NCI-H460 (cell line): ENCODE results near the gene CTSH. TPM values are rescaled to one million over a fixed set of nuclear protein-coding genes. Genes with fewer than 3 reads are reported as not detected.
"Not testable (repeated sequence)": the region's sequence is repeated elsewhere in the genome, so short reads cannot be mapped to it uniquely, and the experiment has no call there.

ENCODE experiments used
- DNase-seq: peaks from one replicate; pipeline ENCODE4 v3.0.0-alpha.2; 2016; ENCODE audit warnings: low read depth; ENCODE audit errors: extremely low read depth
- total RNA-seq: library from RNA; depleted of rRNA; stranded (reverse); fragments of >200 nt; shearing (Covaris generic); gene quantifications from 2 replicates; pipeline ENCODE4 v1.2.3, GENCODE V29; 2014

Gene CTSH
- total RNA-seq, 1 experiment from 2014 or later = 2.5 TPM

DNA sequence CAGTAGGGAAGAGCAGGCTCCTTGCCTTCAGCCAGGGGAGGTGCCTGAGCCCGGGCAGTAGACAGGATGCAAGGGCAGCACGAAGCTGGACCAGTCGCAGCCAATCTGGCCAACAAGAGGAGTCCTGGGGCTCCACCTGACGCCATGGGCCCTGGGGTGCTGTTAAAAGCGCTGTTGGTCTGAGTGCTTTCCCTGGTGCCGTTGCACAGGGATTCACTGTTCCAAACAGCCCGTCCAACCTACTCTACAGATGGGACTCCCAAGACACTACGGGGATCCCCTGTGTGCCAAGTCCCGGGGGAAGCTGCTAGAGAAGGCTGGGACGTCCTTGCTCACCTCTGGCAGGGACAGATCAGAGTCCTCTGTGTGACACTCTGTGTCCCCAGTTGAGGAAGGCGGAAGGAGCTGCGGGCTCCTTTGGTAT lies 632 bp downstream of the CTSH start:
- no peak for DNase-seq

DNA sequence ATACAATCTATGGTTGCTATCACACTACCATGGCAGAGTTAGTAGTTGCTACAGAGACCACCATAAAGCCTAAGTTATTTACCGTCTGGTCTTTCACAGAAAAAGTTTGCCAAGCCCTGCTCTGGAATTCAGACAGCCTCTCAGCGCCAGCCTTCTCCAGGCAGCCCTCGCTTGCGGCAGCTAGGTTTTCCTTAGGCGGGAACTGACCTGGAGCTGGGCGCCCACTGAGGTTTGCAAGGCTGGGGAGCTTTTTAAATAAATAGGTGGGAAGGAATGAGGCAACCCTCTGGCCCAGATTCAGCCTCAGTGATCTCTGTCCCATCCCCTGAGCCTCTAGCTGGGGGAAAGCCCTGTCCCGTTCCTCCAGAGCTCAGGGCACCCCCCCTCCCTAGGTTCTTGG lies 1.2 kb downstream of the CTSH start:
- DNase-seq = no peak

DNA sequence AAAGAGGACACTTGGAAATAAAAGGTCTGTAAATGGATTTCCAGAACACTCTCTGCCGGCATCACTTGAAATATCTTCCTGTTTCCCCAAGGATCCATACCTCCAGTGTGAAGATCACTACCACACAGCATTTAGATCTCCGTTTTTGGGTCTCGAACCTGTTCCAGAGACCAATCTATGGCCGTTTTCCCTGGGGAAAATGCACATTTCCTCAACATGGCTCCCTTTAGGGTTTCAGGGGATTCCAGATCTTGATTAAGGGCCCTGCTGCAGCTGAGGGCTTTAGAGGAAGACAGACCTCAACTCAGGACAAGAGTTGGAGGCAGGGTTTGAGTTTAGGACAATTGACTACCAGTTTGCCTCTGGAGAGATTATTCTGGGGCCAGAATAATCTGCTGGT lies 2.1 kb downstream of the CTSH start:
- DNase-seq = no peak

DNA sequence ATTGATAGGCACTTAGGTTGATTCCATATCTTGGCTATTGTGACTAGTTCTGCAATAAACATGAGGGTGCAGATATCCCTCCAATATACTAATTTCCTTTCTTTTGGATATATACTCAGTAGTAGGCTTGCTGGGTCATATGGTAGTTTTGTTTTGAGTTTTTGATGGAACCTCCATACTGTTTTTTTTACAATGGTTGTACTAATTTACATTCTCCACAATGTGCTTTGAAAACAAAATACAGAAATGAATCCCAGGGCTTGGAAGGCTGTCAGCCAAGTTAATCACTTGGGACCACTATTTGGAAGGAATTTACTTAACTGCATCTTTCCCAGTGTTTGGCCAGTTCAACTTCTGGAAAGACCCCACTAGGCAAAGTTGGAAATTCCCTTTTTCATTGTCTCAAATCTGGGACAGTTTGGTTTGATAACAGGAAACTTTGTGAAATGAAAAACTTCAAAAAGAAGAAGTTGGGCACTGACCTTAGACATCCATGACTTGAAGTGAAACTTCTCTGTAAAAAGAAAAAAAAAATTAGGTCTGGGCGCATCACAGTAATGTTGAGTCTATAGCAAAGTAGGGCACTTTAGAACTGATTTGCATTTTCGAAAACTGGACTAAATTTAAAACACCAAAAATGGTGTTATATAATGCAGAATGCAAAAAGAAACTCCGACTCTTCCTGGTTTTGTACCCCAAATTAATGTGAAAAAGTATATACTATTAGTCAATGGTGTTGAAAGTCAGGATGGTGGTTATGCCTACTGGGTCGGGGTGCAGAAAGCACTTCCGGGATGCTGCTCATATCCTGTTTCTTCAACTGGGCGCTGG lies 6.0 kb downstream of the CTSH start:
- DNase-seq = no peak

DNA sequence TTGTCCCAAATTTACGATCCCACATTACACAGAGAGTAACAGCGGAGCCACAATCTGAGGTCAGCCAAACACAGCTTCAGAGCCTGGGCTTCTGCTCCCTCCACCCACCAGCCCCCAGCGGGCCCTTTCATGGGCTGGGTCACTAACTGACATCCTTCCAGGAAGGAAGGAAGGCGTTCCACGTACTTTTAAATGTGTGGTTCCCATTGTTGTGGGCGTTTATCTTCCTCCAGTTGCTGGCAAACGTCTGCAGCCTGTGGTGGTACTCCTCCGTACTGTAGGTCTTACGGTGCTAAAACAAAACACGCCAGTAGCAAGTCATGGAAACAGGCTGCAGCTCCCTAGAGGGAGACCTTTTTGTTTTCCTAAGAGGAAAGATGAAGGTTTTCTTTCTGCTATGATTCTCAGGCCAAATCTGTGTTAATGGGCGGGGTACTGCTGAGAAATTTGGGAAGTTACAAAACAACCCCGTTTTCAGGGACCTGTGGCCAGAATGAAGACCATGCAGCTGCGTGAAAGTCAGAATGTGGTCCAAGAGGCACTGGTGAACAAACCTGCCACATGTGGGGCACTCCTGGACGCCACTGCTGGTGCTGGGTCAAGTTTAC lies 7.6 kb downstream of the CTSH start:
- DNase-seq = no peak

- DNase-seq = no peak
These were observed 10.2 kb downstream of the CTSH start for GRCh38 chr15:78934655-78935023.

- no peak for DNase-seq
These were observed 10.8 kb downstream of the CTSH start for GRCh38 chr15:78933823-78934654.

- DNase-seq = no peak
These were observed 11.5 kb downstream of the CTSH start for GRCh38 chr15:78933187-78933822.

DNA sequence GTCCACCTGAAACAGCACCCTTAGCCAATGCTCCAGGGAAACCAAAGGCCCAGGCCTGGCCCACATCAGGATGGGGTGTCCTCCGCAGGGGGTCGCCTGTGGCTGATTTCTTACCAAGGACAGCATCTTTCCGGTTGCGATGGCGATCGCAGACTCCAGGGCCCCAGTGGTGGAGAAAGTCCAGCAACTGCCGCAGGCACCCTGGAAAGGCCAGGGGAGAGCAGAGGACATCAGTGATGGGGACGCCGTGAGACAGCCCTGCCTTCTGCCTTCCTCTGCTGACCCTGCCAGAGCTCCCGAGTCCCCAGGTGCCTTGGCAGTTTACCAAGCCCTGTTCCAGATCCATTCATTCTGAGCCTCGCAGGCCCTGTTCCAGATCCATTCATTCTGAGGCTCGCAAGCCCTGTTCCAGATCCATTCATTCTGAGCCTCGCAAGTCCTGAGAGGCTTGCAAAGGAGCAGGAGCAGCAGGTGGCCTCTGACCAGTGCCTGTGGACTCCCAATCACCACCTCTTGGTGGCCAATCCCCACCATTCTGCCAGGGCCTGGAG lies 12.5 kb downstream of the CTSH start:
- DNase-seq = no peak

- DNase-seq = no peak
These were observed 13.2 kb downstream of the CTSH start for GRCh38 chr15:78931439-78932257.

- DNase-seq = no peak
These were observed 14.1 kb downstream of the CTSH start for GRCh38 chr15:78930577-78931388.

DNA sequence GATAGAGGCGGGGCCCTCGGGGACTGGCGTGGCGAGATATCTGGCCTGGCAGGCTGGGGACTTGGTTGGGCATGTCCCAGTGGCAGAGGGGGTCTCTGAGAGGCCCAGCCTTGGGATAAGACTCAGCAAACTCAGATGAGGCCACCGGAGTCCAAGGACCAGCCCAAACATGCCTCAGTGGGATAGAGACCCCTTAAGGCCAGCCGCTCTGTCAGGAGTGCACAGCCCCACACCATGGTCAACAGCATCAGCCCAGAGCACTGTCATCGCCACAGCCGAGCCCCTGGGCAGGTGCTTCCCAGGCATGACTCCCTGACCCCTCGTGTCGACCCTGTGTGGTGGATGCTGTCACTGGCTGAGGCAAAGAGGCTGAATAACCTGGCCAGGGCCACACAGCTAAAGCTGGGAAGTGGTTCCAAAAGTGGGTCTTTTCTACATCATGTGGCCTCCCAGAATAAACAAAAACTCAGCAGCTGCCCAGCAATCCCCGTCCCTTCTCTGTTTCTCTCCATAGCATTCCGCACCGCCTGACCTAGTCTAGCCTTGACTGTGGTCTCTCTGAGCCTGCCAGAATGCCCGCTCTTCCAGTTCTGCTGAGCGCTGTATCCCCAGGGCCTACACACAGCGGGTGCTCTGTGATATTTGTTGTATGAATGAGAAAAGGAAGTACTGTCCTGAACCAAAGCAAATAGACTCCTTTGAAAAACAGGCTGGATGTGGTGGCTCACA lies 15.1 kb downstream of the CTSH start:
- DNase-seq = no peak

GRCh38 chr15:78928616-78929093 lies 16.2 kb downstream of the CTSH start:
- DNase-seq = no peak

DNA sequence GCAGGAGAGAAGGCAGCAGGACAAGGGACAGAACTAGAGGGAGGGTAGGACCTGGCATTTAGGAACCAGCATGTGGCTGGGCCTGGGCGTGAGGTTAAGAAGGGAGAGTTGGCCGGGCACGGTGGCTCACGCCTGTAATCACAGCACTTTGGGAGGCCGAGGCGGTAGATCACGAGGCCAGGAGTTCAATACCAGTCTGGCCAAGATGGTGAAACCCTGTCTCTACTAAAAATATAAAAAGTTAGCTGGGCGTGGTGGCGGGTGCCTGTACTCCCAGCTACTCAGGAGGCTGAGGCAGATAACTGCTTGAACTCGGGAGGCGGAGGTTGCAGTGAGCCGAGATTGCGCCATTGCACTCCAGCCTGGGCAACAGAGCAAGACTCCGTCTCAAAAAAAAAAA lies 16.7 kb downstream of the CTSH start:
- not testable (repeated sequence) for DNase-seq

- no peak for DNase-seq
These were observed 17.6 kb downstream of the CTSH start for GRCh38 chr15:78927077-78927790.

GRCh38 chr15:78925956-78926743 lies 18.7 kb downstream of the CTSH start:
- no peak for DNase-seq
